K562 (cell line): ENCODE measurements around the gene ERC2.

Experiments used
- FOXA1 ChIP-seq: fragments of 450-650 bp; IDR thresholded peaks from 2 replicates; pipeline ENCODE4 v1.6.1; 2016; ENCODE audit warnings: mild to moderate bottlenecking, borderline replicate concordance
- MXI1 ChIP-seq: IDR thresholded peaks from 2 replicates; pipeline ENCODE4 v1.6.1; 2011; ENCODE audit warnings: low read depth, mild to moderate bottlenecking, improper control_type of control experiment, low read length
- PHF8 ChIP-seq: fragments of 200-600 bp; sonication (generic); IDR thresholded peaks from 2 replicates; pipeline ENCODE4 v1.6.1; 2012; ENCODE audit warnings: mixed run types, mild to moderate bottlenecking, inconsistent platforms, low read length, moderate library complexity, borderline replicate concordance
- TF ChIP-seq, protein P1 (sequence below), 2 experiments: fragments of 150-350 bp in 1 of 2; IDR thresholded peaks; 2 replicates each; pipeline ENCODE4 v1.6.1; 2012 to 2016; ENCODE audit warnings: low read depth in 2 of 2, low read length in 2 of 2, mild to moderate bottlenecking in 1 of 2, moderate library complexity in 1 of 2

DNA sequence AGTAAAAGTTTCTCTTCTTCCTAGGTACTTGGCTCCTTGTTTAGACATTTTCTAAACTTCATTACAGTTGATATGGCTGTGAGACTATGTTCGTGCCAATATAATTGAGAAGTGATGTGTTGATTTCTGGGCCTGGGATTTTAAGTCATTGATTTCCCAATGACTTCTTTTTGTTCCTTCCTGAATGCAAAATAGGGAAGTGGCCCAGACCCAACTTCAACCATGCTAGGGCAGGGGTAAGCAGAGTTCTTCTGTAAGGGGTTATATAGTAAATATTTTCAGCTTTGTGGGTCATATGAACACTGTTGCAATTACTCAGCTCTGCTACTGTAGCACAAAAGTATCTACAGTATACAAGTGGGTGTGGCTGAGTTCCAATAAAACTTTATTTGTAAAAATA, 661.1 kb downstream of the ERC2 start:
- TF ChIP-seq MXI1 (no peak), PHF8 (no peak), FOXA1 (no peak)
- TF ChIP-seq, protein P1, sequence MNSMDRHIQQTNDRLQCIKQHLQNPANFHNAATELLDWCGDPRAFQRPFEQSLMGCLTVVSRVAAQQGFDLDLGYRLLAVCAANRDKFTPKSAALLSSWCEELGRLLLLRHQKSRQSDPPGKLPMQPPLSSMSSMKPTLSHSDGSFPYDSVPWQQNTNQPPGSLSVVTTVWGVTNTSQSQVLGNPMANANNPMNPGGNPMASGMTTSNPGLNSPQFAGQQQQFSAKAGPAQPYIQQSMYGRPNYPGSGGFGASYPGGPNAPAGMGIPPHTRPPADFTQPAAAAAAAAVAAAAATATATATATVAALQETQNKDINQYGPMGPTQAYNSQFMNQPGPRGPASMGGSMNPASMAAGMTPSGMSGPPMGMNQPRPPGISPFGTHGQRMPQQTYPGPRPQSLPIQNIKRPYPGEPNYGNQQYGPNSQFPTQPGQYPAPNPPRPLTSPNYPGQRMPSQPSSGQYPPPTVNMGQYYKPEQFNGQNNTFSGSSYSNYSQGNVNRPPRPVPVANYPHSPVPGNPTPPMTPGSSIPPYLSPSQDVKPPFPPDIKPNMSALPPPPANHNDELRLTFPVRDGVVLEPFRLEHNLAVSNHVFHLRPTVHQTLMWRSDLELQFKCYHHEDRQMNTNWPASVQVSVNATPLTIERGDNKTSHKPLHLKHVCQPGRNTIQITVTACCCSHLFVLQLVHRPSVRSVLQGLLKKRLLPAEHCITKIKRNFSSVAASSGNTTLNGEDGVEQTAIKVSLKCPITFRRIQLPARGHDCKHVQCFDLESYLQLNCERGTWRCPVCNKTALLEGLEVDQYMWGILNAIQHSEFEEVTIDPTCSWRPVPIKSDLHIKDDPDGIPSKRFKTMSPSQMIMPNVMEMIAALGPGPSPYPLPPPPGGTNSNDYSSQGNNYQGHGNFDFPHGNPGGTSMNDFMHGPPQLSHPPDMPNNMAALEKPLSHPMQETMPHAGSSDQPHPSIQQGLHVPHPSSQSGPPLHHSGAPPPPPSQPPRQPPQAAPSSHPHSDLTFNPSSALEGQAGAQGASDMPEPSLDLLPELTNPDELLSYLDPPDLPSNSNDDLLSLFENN (IDR thresholded peaks at IDR 0.05; ENCODE audit: low read depth in 2 of 2, low read length in 2 of 2) = no peak
